Stimulated activated CD8-positive, alpha-beta memory T cell treated with anti-CD3 and anti-CD28 coated beads, Interleukin-15, amount 100 ng/mL, for 48 hours (primary cell): ENCODE measurements around the gene INHA.

Source experiments
- DNase-seq, 2 donors: peaks; one replicate each; pipeline ENCODE4 v3.0.0-alpha.2; 2020; ENCODE audit warnings: low read depth in 2 of 2

Gene INHA

DNA sequence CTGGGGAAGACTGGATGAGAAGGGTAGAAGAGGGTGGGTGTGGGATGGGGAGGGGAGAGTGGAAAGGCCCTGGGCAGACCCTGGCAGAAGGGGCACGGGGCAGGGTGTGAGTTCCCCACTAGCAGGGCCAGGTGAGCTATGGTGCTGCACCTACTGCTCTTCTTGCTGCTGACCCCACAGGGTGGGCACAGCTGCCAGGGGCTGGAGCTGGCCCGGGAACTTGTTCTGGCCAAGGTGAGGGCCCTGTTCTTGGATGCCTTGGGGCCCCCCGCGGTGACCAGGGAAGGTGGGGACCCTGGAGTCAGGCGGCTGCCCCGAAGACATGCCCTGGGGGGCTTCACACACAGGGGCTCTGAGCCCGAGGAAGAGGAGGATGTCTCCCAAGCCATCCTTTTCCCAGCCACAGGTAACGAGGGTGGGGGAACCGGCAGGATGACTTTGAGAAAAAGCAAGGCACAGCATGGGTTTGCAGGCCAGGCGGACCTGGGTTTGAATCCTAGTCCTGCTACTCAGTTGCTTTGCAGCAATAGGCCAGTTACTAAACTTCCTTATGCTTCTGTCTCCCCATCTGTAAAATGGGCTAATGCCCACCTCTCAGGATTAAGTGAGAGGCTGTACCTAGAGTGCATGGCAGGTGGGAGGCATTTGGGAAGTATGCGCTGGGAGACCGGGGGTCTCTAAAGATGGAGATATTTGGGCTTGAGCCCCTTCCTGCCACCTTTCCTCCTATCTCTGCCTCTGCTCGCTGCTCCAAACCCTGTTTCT, at the start of gene INHA:
Gene INHA, plus strand, starts transcription at position 74 of the 765 bp plus-strand sequence. Its CDS starts 65 bp downstream, at position 139.
- DNase-seq = no peak

- DNase-seq = no peak
Observed at GRCh38 chr2:219523031-219523671, 49.0 kb upstream of the INHA start.

DNA sequence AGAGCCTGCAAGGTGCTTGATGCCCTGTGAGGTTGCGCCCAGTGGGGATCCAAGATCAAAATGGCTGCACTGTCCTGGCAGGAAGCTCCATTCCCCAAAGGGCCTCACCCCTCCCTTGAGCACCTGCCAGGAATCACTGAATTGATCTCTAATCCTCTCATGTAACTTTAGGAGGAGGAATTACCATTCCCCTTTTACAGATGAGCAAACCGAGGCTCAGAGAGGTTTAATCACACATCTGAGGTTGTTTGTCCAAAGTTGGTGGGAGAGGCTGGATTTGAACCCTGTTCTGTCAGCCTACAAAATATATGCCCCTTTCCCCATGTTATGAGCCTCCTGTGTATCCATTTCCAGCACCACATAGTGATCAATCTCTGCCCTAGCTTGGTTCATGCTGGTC, 47.3 kb upstream of the INHA start:
- no peak for DNase-seq

DNA sequence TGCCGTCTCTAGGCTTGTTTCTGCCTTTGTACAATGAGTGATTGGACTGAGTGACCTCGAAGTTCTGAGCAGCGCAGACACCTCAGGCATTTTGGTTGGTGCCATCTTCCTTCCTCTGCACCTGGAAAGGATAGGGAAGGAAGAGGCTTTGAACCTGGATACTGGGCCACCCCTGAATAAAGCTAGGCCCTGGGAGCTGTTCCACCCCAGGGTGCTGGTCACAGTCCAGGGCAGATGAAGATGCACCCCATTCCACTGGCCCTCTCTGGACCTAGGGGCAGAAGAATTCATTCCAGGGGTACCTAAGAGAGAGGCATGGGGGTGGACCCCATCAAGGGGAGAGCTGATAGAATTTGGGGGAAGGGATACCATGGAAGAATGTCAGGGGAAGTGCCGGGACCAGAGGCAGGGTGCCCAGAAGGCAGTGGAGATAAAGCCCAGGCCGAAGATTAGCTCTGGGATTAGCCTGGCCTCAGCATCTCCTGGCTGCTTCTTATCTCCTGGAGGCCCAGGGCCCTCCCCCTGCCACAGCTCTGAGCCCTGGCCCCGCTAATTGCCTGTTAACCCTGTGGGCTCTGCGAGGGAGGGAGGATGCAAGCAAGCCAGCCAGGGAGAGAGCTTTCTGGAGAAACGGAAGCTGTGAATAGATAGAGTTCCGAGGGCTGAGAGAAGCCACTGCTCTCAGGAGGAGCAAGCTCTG, 46.4 kb upstream of the INHA start:
- no peak for DNase-seq

DNA sequence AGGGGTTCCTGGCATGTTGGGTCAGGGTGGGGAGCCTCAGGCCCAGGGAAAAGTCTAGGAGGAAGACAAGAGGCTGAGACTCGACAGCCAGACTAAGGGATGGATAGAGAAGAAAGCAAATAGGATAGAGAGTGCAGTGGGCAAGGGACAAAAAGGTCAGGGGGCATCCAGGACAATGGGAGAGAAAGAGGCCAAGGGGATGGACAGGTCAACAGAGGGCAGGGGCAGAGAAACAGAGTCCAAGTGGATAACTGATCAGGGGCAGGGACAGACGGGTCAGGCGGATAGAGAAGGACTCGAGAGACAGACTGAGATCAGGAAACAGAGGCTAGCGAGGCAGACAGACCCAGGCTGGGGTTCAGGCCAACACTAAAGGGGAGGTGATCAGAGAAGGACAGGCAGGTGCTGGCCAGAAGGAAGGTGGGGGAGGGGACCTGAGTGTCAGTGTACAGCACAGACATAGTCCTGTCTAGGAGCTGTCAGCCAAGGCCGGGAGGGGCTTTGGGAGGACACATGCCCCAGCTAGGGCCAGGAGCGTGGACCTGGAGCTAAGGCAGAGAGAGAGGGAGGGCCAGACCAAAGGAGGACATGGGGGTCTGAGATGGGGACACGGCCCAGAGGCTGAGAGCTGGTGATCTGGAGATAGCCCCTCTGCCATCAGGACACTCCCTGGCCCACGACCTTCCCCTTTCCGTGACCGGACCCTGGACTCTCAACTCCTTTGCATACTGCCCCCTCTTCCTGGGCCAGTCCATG, 45.6 kb upstream of the INHA start:
- no peak for DNase-seq

DNA sequence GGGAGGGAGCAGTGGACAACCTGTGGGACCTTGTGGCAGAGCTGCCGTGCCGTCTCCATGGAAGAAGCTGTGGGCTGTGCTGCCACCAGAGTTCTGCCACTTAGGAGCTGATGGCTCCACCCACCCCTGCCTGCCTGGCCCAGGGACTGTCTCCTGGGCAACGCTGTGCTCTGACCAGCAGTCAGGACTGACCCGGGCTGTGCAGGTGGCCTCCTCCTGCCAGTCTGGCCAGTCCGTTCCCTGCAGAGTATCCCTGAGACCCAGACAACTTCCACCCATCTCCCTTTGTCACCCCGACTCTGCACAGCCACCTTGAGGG, 45.1 kb upstream of the INHA start:
- DNase-seq = no peak

DNA sequence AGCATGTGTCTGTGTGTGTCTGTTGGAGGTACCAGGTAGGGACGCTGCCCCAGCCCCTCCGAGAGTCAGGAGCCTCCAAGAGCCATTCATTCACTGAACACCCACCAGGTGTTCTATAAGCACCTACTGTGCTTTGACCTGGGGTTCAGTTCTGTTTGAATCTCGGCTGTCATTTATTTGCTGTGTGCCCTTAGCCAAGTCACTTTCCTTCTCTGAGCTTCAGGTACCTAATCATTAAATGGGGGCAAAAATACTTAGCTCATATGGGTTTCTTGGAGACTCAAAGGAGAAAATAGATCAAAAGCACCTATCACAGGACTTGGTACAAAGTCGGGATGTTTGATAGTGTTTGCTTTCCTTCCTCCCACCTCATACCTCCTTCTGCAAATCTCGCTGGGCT, 44.6 kb upstream of the INHA start:
- no peak for DNase-seq

- peak; percentile 67 to 68 for DNase-seq
Observed at GRCh38 chr2:219530048-219530963, 41.8 kb upstream of the INHA start.

DNA sequence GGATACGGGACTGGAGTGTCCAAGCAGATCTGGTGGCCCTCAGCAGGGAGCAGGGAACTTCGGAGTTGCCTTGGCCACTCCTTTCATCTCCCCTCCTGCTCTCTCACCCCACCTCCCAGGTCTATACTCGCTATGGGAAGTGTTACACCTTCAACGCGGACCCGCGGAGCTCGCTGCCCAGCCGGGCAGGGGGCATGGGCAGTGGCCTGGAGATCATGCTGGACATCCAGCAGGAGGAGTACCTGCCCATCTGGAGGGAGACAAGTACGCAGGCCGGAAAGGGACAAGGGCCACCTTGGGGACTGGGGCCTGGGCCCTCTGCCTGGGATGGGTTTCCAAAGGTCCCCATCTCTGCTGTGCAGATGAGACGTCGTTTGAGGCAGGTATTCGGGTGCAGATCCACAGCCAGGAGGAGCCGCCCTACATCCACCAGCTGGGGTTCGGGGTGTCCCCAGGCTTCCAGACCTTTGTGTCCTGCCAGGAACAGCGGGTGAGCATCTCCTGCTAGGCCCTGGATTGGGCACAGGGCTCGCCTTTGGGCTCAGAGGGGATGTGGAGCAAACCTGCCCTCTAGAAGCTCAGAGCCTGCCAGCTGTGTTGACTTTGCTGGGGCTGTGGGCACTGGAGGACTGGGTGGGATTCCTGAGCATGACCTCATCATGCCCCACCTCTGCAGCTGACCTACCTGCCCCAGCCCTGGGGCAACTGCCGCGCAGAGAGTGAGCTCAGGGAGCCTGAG, 40.3 kb upstream of the INHA start:
- no peak for DNase-seq

- no peak for DNase-seq
Observed at GRCh38 chr2:219532378-219532649, 39.8 kb upstream of the INHA start.

DNA sequence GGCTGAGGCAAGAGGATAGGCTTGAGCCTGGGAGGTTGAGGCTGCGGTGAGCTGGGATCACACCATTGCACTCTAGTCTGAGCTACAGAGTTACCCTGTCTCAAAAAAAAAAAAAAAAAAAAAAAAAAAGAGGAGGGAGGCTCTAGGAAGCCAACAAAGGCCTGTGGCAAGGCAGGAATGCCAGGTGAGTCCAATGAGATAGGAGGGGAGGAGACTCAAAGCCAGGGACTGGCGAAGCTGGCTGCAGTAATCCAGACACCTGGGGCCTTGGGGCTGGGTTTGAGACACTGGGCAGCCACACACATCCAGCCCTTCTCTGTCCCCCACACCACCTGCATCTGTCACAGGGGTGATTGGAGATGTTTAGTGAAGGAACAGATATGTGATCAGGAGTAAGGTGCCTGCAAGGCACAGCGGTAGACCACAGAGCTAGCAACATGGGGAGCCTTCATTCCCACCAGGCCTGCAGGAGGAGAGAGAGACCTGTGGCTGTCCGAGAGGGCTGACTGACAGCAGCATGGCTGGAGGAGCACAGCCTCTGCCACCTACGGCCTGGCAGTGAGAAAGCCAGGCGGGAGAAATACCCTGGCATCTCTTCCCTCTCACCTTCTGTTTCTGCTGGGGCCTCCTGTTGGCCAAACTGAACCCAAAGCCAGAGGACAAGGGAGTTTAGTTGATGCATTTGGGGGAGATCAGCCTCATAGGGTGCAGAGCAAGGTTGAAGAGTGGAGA, 38.0 kb upstream of the INHA start:
- no peak for DNase-seq

DNA sequence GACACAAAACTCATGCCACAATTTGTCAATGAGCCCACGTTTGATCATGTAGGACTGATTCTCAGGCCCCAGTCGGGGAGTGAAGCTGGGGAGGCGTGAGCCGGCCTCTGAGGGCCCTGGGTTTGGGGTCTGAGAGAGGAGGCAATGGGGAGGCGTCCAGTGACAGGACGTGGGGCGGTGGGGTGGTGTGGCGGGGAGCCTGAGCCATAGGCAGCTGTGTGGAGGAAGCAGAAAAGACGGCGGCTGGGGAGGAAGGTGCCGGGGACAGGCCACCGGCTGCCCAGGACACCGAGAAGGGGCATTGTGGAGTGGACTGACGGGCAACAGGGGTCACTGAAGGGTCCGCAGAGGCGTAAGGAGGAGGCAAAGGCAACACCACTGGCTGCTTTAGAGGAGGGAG, 35.7 kb upstream of the INHA start:
- no peak for DNase-seq

GRCh38 chr2:219536967-219537366, 35.1 kb upstream of the INHA start:
- no peak for DNase-seq

DNA sequence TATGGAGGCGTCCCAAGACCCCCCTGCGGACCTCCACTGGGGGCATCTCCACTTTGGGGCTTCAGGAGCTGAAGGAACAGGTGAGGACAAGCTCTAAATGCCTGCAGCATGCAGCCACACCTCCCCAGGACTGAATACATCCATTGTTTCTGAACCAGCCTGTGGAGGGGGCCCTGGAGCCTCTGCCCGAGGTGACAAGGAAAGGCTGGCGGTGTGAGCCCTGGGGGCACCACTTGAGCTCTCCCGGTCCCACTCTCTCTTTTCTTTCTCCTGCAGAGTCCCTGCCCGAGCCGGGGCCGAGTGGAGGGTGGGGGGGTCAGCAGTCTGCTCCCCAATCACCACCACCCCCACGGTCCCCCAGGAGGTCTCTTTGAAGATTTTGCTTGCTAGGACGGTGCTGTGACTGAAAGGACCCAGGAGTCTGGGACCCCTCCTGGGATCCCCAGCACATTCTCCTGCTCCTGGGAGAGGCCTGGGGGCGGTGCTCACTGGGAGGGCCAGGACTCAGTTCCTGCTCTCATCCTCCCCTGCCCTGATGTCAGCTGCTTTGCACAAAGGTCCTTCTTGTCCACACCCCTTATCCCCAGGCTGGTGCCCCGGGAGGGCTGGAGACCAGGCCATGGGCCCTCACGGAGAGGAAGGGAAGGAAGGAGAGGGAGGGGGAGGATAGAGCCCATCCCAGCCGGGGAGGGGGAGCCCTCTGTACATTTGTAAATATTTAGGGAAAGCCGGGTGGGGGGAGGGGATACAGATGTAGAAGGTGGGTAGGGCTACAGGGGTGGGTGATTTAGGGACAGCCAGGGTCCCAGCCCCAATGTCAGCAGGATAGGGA, 34.2 kb upstream of the INHA start:
- no peak for DNase-seq

DNA sequence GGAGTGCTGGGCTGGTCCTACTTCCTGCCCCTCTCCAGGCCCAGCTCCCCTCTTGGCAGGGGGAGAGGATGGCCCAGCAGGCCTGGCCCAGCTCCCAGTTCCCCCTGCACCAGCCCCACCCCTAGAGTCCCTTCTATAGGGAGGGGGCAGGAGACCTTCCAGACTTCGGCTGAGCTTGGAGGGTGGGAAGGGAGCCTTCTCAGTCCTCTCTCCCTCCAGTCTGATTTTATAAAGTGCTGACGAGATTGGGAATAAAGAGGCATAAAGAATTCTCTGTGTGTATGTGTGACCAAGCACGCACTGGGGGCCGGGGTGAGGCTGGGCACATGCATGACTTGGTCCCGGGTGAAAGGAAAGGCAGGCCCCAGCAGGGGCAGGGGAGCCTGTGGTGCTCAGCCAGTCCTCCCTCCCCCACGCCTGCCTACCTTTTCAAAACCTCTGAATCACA, 33.6 kb upstream of the INHA start:
- no peak for DNase-seq

DNA sequence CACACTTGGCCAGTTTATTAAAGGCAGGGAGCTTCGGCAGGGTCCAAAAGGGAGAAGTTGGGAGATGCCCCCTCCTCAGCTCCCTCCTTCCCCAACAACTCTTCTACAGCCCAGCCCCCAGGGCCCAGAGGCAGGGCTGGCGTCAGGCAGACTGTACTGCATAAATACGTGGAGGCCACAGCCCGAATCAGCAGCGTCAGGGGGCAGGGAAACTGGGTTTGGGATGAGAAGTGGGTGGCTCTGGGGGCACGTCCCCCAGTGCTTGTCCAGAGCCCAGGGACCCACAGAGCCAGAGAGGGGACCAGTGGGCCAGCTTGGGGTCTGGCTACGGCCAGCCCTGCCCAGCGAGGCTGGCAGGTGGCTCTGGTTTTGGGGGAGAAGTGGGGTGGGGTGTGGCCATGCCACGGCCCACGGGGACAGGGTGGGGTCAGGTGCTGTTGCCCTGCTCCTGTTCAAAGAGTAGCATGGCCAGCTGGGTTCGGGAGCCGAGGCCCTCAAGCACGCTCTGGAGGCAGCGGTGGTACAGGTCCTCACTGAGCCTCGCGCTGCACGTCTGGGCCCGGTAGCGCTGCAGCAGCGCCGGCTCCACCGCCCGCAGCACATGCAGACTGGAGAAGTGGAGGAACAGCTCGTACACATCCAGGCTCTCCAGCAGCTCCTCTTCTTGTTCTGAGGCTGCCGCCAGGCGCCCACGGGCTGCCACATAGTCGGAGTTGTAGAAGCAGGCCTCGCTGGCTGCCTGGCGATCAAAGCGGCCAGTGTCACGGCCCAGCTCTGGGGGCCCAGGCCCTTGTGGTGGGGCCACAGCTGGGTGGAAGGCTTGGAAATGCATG, 32.9 kb upstream of the INHA start:
- no peak for DNase-seq

- DNase-seq = no peak
Observed at GRCh38 chr2:219539926-219540678, 32.0 kb upstream of the INHA start.
